HepG2 (cell line): ENCODE results near the gene TRAK1. TPM values are rescaled to one million over a fixed set of nuclear protein-coding genes. Genes with fewer than 3 reads are reported as not detected.

Source experiments
- polyA plus RNA-seq, 8 experiments: library from polyadenylated mRNA; depleted of rRNA in 3 of 8; stranded (reverse) in 7 of 8; unstranded in 1 of 8; fragments of >200 nt; fragmentation: Illumina TruSeq in 4 of 8; extraction: Trizol in 4 of 8; gene quantifications; 2 replicates each; pipeline versions ENCODE4 v1.2.1 to v1.2.3, GENCODE V29; 2011 to 2016; ENCODE audit warnings: low read depth in 4 of 8, missing spikeins in 1 of 8, mixed read lengths in 1 of 8; ENCODE audit not compliant: insufficient read depth in 1 of 8
- total RNA-seq, 5 experiments: library from RNA; depleted of rRNA; stranded (reverse); fragments of >200 nt; fragmentation: Illumina TruSeq; extraction: Trizol; gene quantifications; 2 replicates each; pipeline ENCODE4 v1.2.3, GENCODE V29; 2016; ENCODE audit warnings: low read depth in 1 of 5
- TF ChIP-seq, protein P1 (sequence below): sonication (generic); formaldehyde crosslinking; IDR thresholded peaks from 2 replicates; pipeline ENCODE4 v1.5.0; 2020; ENCODE audit warnings: mild to moderate bottlenecking, missing genetic modification reagents, borderline replicate concordance
- TF ChIP-seq, protein P2 (sequence below): sonication (generic); formaldehyde crosslinking; IDR thresholded peaks from 2 replicates; pipeline ENCODE4 v1.4.0; 2020; ENCODE audit warnings: mild to moderate bottlenecking, low read depth, missing genetic modification reagents
- TF ChIP-seq, protein P3 (sequence below): sonication (generic); formaldehyde crosslinking; IDR thresholded peaks from 2 replicates; pipeline ENCODE4 v1.5.0; 2020; ENCODE audit warnings: missing genetic modification reagents

The TRAK1 gene
- total and polyA plus RNA-seq, 2 of the 13 experiments (the other 11 are each of a cell fraction or from before 2014, with no cell fraction given) = 20.5 to 46.6 TPM

DNA sequence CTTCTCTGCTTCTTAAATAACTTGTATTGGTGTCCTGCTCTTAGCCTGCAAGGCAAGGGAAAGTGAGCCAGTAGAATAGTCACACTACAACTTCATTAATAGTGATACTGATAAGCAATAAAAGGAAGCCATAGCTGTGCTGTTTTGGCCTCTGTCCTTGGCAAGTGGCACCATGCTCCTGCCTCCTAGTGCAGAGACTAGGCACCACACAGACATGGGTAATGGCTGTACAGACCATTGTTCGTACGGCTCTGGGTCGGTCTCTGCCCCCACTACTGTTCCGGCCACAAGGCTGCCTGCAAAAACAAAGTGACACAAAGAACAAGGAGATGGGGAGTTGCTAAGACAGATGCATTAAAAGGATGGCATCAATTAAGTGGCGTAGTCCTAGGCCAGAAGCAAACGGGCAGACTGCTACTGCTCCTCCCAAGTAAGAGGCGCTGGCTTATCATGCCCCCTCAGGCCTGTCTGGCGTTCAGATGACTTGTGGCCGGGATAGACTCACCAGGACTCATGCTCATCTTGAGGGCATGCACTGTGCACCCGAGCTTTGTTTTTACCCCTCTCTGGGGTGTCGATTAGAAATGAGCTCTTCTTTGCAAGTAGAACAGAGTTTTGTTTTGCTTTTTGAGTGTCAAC lies 75.6 kb downstream of the TRAK1 start (continued):
- TF ChIP-seq, protein P1, sequence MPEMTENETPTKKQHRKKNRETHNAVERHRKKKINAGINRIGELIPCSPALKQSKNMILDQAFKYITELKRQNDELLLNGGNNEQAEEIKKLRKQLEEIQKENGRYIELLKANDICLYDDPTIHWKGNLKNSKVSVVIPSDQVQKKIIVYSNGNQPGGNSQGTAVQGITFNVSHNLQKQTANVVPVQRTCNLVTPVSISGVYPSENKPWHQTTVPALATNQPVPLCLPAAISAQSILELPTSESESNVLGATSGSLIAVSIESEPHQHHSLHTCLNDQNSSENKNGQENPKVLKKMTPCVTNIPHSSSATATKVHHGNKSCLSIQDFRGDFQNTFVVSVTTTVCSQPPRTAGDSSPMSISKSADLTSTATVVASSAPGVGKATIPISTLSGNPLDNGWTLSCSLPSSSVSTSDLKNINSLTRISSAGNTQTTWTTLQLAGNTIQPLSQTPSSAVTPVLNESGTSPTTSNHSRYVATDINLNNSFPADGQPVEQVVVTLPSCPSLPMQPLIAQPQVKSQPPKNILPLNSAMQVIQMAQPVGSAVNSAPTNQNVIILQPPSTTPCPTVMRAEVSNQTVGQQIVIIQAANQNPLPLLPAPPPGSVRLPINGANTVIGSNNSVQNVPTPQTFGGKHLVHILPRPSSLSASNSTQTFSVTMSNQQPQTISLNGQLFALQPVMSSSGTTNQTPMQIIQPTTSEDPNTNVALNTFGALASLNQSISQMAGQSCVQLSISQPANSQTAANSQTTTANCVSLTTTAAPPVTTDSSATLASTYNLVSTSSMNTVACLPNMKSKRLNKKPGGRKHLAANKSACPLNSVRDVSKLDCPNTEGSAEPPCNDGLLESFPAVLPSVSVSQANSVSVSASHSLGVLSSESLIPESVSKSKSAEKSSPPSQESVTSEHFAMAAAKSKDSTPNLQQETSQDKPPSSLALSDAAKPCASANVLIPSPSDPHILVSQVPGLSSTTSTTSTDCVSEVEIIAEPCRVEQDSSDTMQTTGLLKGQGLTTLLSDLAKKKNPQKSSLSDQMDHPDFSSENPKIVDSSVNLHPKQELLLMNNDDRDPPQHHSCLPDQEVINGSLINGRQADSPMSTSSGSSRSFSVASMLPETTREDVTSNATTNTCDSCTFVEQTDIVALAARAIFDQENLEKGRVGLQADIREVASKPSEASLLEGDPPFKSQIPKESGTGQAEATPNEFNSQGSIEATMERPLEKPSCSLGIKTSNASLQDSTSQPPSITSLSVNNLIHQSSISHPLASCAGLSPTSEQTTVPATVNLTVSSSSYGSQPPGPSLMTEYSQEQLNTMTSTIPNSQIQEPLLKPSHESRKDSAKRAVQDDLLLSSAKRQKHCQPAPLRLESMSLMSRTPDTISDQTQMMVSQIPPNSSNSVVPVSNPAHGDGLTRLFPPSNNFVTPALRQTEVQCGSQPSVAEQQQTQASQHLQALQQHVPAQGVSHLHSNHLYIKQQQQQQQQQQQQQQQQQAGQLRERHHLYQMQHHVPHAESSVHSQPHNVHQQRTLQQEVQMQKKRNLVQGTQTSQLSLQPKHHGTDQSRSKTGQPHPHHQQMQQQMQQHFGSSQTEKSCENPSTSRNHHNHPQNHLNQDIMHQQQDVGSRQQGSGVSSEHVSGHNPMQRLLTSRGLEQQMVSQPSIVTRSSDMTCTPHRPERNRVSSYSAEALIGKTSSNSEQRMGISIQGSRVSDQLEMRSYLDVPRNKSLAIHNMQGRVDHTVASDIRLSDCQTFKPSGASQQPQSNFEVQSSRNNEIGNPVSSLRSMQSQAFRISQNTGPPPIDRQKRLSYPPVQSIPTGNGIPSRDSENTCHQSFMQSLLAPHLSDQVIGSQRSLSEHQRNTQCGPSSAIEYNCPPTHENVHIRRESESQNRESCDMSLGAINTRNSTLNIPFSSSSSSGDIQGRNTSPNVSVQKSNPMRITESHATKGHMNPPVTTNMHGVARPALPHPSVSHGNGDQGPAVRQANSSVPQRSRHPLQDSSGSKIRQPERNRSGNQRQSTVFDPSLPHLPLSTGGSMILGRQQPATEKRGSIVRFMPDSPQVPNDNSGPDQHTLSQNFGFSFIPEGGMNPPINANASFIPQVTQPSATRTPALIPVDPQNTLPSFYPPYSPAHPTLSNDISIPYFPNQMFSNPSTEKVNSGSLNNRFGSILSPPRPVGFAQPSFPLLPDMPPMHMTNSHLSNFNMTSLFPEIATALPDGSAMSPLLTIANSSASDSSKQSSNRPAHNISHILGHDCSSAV = no peak
- TF ChIP-seq, protein P2, sequence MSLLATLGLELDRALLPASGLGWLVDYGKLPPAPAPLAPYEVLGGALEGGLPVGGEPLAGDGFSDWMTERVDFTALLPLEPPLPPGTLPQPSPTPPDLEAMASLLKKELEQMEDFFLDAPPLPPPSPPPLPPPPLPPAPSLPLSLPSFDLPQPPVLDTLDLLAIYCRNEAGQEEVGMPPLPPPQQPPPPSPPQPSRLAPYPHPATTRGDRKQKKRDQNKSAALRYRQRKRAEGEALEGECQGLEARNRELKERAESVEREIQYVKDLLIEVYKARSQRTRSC (CRISPR knock-in tag) = no peak
- TF ChIP-seq, protein P3, sequence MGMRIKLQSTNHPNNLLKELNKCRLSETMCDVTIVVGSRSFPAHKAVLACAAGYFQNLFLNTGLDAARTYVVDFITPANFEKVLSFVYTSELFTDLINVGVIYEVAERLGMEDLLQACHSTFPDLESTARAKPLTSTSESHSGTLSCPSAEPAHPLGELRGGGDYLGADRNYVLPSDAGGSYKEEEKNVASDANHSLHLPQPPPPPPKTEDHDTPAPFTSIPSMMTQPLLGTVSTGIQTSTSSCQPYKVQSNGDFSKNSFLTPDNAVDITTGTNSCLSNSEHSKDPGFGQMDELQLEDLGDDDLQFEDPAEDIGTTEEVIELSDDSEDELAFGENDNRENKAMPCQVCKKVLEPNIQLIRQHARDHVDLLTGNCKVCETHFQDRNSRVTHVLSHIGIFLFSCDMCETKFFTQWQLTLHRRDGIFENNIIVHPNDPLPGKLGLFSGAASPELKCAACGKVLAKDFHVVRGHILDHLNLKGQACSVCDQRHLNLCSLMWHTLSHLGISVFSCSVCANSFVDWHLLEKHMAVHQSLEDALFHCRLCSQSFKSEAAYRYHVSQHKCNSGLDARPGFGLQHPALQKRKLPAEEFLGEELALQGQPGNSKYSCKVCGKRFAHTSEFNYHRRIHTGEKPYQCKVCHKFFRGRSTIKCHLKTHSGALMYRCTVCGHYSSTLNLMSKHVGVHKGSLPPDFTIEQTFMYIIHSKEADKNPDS (CRISPR knock-in tag) = no peak
